HG03039 (cell line): Measurements from ENCODE around the gene ZRANB3.

Experiments
- ATAC-seq: cut with Tn5 transposase; IDR thresholded peaks from one replicate; pipeline ENCODE4 v1.9.1; 2021; ENCODE audit warnings: mild to moderate bottlenecking, moderate library complexity; ENCODE audit not compliant: unreplicated experiment

ZRANB3 gene

GRCh38 chr2:135186054-135186453, 345.0 kb downstream of the ZRANB3 start:
- ATAC-seq, result no peak

GRCh38 chr2:135183822-135184221, 347.2 kb downstream of the ZRANB3 start:
- no peak for ATAC-seq

- no peak for ATAC-seq
Observed at GRCh38 chr2:135182601-135183000, 348.4 kb downstream of the ZRANB3 start.

GRCh38 chr2:135182190-135182589, 348.8 kb downstream of the ZRANB3 start:
- ATAC-seq, result no peak

- no peak for ATAC-seq
Observed at GRCh38 chr2:135179689-135180088, 351.3 kb downstream of the ZRANB3 start.

- ATAC-seq, result no peak
Observed at GRCh38 chr2:135175177-135175576, 355.8 kb downstream of the ZRANB3 start.

GRCh38 chr2:135174810-135175093, 356.3 kb downstream of the ZRANB3 start:
- ATAC-seq, result no peak

GRCh38 chr2:135174049-135174809, 356.8 kb downstream of the ZRANB3 start:
- ATAC-seq, result no peak

GRCh38 chr2:135169900-135170753, 360.9 kb downstream of the ZRANB3 start:
- no peak for ATAC-seq

- ATAC-seq, result no peak
Observed at GRCh38 chr2:135168204-135168856, 362.7 kb downstream of the ZRANB3 start.

GRCh38 chr2:135167273-135167672, 363.7 kb downstream of the ZRANB3 start:
- ATAC-seq, result no peak

- ATAC-seq, result no peak
Observed at GRCh38 chr2:135164431-135164830, 366.6 kb downstream of the ZRANB3 start.

GRCh38 chr2:135163901-135164300, 367.1 kb downstream of the ZRANB3 start:
- ATAC-seq, result no peak

GRCh38 chr2:135163306-135163705, 367.7 kb downstream of the ZRANB3 start:
- no peak for ATAC-seq

- no peak for ATAC-seq
Observed at GRCh38 chr2:135162786-135163185, 368.2 kb downstream of the ZRANB3 start.

GRCh38 chr2:135162377-135162776, 368.6 kb downstream of the ZRANB3 start:
- ATAC-seq, result no peak

GRCh38 chr2:135159191-135159590, 371.8 kb downstream of the ZRANB3 start:
- ATAC-seq, result no peak

- ATAC-seq, result no peak
Observed at GRCh38 chr2:135157856-135158255, 373.2 kb downstream of the ZRANB3 start.

- no peak for ATAC-seq
Observed at GRCh38 chr2:135154962-135155361, 376.1 kb downstream of the ZRANB3 start.

GRCh38 chr2:135152361-135152760, 378.7 kb downstream of the ZRANB3 start:
- no peak for ATAC-seq

GRCh38 chr2:135151615-135152014, 379.4 kb downstream of the ZRANB3 start:
- no peak for ATAC-seq

GRCh38 chr2:135150725-135151124, 380.3 kb downstream of the ZRANB3 start:
- ATAC-seq, result no peak
